PC-3 (cell line): Measurements from ENCODE around the gene CRHR2. TPM values are rescaled to one million over a fixed set of nuclear protein-coding genes. Genes with fewer than 3 reads are reported as not detected.

Source experiments
- ATAC-seq: fragments of 200-7000 bp; cut with Tn5 transposase; 2 replicates; pipeline ENCODE4 v1.9.1; 2020; ENCODE audit warnings: mild to moderate bottlenecking, moderate library complexity
- BruUV-seq: library from RNA; stranded (reverse); fragments of 400-500 nt; replicated peaks from 2 replicates; lab custom pipeline; 2021; lab: Mats Ljungman, UMichigan
- CTCF ChIA-PET: fragments of 300-600 bp; sonication (Branson Sonifier 250); formaldehyde crosslinking; loops from one replicate; lab custom pipeline; 2022; ENCODE audit warnings: antibody characterized with exemption; lab: Charles Lee
- POLR2A ChIA-PET: fragments of 300-600 bp; sonication (Branson Sonifier 250); formaldehyde crosslinking; loops from one replicate; lab custom pipeline; 2022; ENCODE audit warnings: antibody characterized with exemption; ENCODE audit not compliant: unreplicated experiment; lab: Charles Lee
- DNase-seq: peaks from one replicate; pipeline ENCODE4 v3.0.0-alpha.2; 2015
- H2AFZ ChIP-seq: fragments of 300-600 bp; sonication (generic); 2 replicates; pipeline ENCODE4 v1.6.0; 2016; ENCODE audit warnings: antibody characterized with exemption, low read length
- H3F3A ChIP-seq: fragments of 300-600 bp; sonication (generic); one replicate; pipeline ENCODE4 v1.6.0; 2017; ENCODE audit warnings: antibody characterized with exemption, low read length, control low read depth, mild to moderate bottlenecking; ENCODE audit not compliant: unreplicated experiment
- H3K27ac ChIP-seq: fragments of 300-600 bp; sonication (generic); 2 replicates; pipeline ENCODE4 v1.5.1; 2016; ENCODE audit warnings: mild to moderate bottlenecking, low read length
- H3K27me3 ChIP-seq: fragments of 300-600 bp; sonication (generic); 2 replicates; pipeline ENCODE4 v1.6.1; 2016; ENCODE audit warnings: low read length, mixed read lengths
- H3K36me3 ChIP-seq: fragments of 300-600 bp; sonication (generic); 2 replicates; pipeline ENCODE4 v1.6.1; 2016; ENCODE audit warnings: low read depth, mixed run types, low read length, mixed read lengths
- H3K4me1 ChIP-seq: fragments of 300-600 bp; sonication (generic); 2 replicates; pipeline ENCODE4 v1.5.1; 2016; ENCODE audit warnings: low read length; ENCODE audit not compliant: insufficient read depth
- H3K4me2 ChIP-seq: fragments of 300-600 bp; sonication (generic); 2 replicates; pipeline ENCODE4 v1.6.0; 2016; ENCODE audit warnings: low read length
- H3K4me3 ChIP-seq: fragments of 300-600 bp; sonication (generic); 2 replicates; pipeline ENCODE4 v1.5.1; 2016; ENCODE audit warnings: mild to moderate bottlenecking, low read length, mixed read lengths
- H3K79me2 ChIP-seq: fragments of 300-600 bp; sonication (generic); 2 replicates; pipeline ENCODE4 v1.6.1; 2017; ENCODE audit warnings: low read length, mixed read lengths
- H3K9ac ChIP-seq: fragments of 300-600 bp; sonication (generic); 2 replicates; pipeline ENCODE4 v1.6.0; 2016; ENCODE audit warnings: mild to moderate bottlenecking, low read length
- H3K9me2 ChIP-seq: fragments of 300-600 bp; sonication (generic); replicated peaks from 2 replicates; pipeline ENCODE4 v1.6.1; 2016; ENCODE audit warnings: mixed run types, low read length, mixed read lengths
- H3K9me3 ChIP-seq: fragments of 300-600 bp; sonication (generic); 2 replicates; pipeline ENCODE4 v1.6.1; 2016; ENCODE audit warnings: low read length, mixed read lengths
- H4K20me1 ChIP-seq: fragments of 300-600 bp; sonication (generic); 2 replicates; pipeline ENCODE4 v1.6.1; 2016; ENCODE audit warnings: low read length, mixed read lengths
- CTCF ChIP-seq: fragments of 300-600 bp; sonication (generic); conservative IDR thresholded peaks from 2 replicates; pipeline ENCODE4 v1.5.1; 2017; ENCODE audit warnings: antibody characterized with exemption, low read depth, mild to moderate bottlenecking, low read length
- EZH2 ChIP-seq: fragments of 300-600 bp; sonication (generic); IDR thresholded peaks from one replicate; pipeline ENCODE4 v1.6.1; 2017; ENCODE audit warnings: antibody characterized with exemption, mild to moderate bottlenecking, low read length; ENCODE audit not compliant: unreplicated experiment
- EZH2phosphoT487 ChIP-seq: fragments of 300-600 bp; sonication (generic); IDR thresholded peaks from 2 replicates; pipeline ENCODE4 v1.6.1; 2018; ENCODE audit warnings: mild to moderate bottlenecking, antibody characterized with exemption, low read length, borderline replicate concordance
- intact Hi-C: fragments of 100-400 bp; cut with micrococcal nuclease; formaldehyde crosslinking; loops from 2 replicates; pipeline ENCODE4 v1.9.0; 2023
- total RNA-seq: library from RNA; depleted of rRNA; stranded (reverse); fragments of >200 nt; gene quantifications from 2 replicates; pipeline ENCODE4 v1.2.3, GENCODE V29; 2014

Gene CRHR2
- total RNA-seq, 1 experiment from 2014 or later: not detected

- Histone ChIP-seq H2AFZ (no peak overlapping the region), H3K4me1 (no peaks in the 10 kb centered on the region), H4K20me1 (no peaks in the 10 kb centered on the region), H3K4me2 (no peak overlapping the region), H3K9me3 (no peaks in the 10 kb centered on the region), H3K9me2 (no peaks in the 10 kb centered on the region), H3K9ac (no peak overlapping the region), H3F3A (no peaks in the 10 kb centered on the region), H3K79me2 (no peaks in the 10 kb centered on the region), H3K27me3 (peaks cover 26% of the 10 kb centered on the region), H3K27ac (no peak overlapping the region), H3K4me3 (no peak overlapping the region), H3K36me3 (no peaks in the 10 kb centered on the region)
- DNase-seq: no peak
- no peak for TF ChIP-seq EZH2
- no peak for TF ChIP-seq CTCF
- no peak for ATAC-seq
- ChIA-PET CTCF (no interaction called here), POLR2A (interaction anchor here (0.7 kb wide), 1 partner anchor 1145 kb away, joined by 3 read pairs; no protein-coding TSS in a partner anchor)
- no TSS peak for BruUV-seq
- intact Hi-C loops: no loop called here
These were observed 21.5 kb upstream of the CRHR2 start for GRCh38 chr7:30703756-30704155.

- ChIA-PET CTCF (no interaction called here), POLR2A (no interaction called here)
- no peaks in the 10 kb centered on the region for H3K36me3 ChIP-seq
- H3K9ac ChIP-seq: no peak overlapping the region
- H3K79me2 ChIP-seq: no peaks in the 10 kb centered on the region
- no TSS peak for BruUV-seq
- no peak overlapping the region for H3K4me2 ChIP-seq
- no peak for DNase-seq
- H4K20me1 ChIP-seq: no peaks in the 10 kb centered on the region
- H3F3A ChIP-seq: no peaks in the 10 kb centered on the region
- TF ChIP-seq EZH2 (no peak), EZH2phosphoT487 (no peak), CTCF (no peak; the same call in 1 of the 2 replicates)
- no peaks in the 10 kb centered on the region for H3K9me2 ChIP-seq
- H3K4me3 ChIP-seq: no peak overlapping the region
- H3K4me1 ChIP-seq: no peaks in the 10 kb centered on the region
- H3K9me3 ChIP-seq: no peaks in the 10 kb centered on the region
- H3K27me3 ChIP-seq: peaks cover 23% of the 10 kb centered on the region
- no peak for ATAC-seq
- H2AFZ ChIP-seq: no peak overlapping the region
- H3K27ac ChIP-seq: no peak overlapping the region
- intact Hi-C loops: no loop called here
These were observed 19.9 kb upstream of the CRHR2 start for GRCh38 chr7:30702200-30702599.

- no TSS peak for BruUV-seq
- DNase-seq (no peak), ATAC-seq (no peak)
- ChIA-PET POLR2A (no interaction called here), CTCF (no interaction called here)
- peaks cover 29% of the 10 kb centered on the region for H3K27me3 ChIP-seq
- intact Hi-C loops: no loop called here
- no peak overlapping the region for H3K9ac ChIP-seq
- no peaks in the 10 kb centered on the region for H3K36me3 ChIP-seq
- H3K9me3 ChIP-seq: no peaks in the 10 kb centered on the region
- no peaks in the 10 kb centered on the region for H4K20me1 ChIP-seq
- H3K4me2 ChIP-seq: no peak overlapping the region
- no peaks in the 10 kb centered on the region for H3F3A ChIP-seq
- TF ChIP-seq CTCF: no peak
- no peak for TF ChIP-seq EZH2phosphoT487
- TF ChIP-seq EZH2: no peak
- H3K79me2 ChIP-seq: no peaks in the 10 kb centered on the region
- no peaks in the 10 kb centered on the region for H3K4me1 ChIP-seq
- no peak overlapping the region for H3K4me3 ChIP-seq
- no peaks in the 10 kb centered on the region for H3K9me2 ChIP-seq
- H3K27ac ChIP-seq: no peak overlapping the region
- no peak overlapping the region for H2AFZ ChIP-seq
These were observed 18.7 kb upstream of the CRHR2 start for GRCh38 chr7:30700941-30701340.
